ENCODE results near the gene AFMID. TPM values are rescaled to one million over a fixed set of nuclear protein-coding genes. Genes with fewer than 3 reads are reported as not detected.

Gene AFMID
- total RNA-seq, result 32.6 and 34.0 TPM in 2 replicates

GRCh38 chr17:78186692-78187595 is at the start of gene AFMID, which contains the start of gene TK1:
AFMID (plus strand) TSS chr17:78187362; CDS start chr17:78187371, 9 bp downstream.
TK1 (minus strand) TSS chr17:78187052; CDS start chr17:78186994, 58 bp downstream.

GRCh38 chr17:78168242-78168902 is 18.8 kb upstream of the AFMID start, which contains the start of gene SYNGR2:
SYNGR2 (plus strand) TSS chr17:78168581; CDS start chr17:78168617, 36 bp downstream.

GRCh38 chr17:78214016-78214705 is 27.0 kb downstream of the AFMID start, which contains the start of gene BIRC5:
BIRC5 (plus strand) TSS chr17:78214253; CDS start chr17:78214317, 64 bp downstream.

GRCh38 chr17:78230996-78231935 is 44.1 kb downstream of the AFMID start, which contains the start of gene TMEM235:
TMEM235 (plus strand) TSS chr17:78231631; CDS start chr17:78232024, 393 bp downstream.

Other genes with a start within 250 kb of the AFMID start
- 4.0 and 16.0 TPM in 2 replicates for gene TNRC6C, start 228.7 kb upstream of the AFMID start, total RNA-seq
- 40.0 and 49.0 TPM in 2 replicates for gene TMC6, start 58.6 kb upstream of the AFMID start, total RNA-seq
- under 0.01 and 0.16 TPM in 2 replicates for gene TMC8, start 56.6 kb upstream of the AFMID start, total RNA-seq
- not detected in 2 replicates for gene C17orf99, start 41.0 kb upstream of the AFMID start, total RNA-seq
- 26.1 and 63.4 TPM in 2 replicates for gene SYNGR2, start 18.8 kb upstream of the AFMID start, total RNA-seq
- 53.1 and 210 TPM in 2 replicates for gene TK1, start 310 bp upstream of the AFMID start, total RNA-seq
- 36.3 and 92.9 TPM in 2 replicates for gene BIRC5, start 26.9 kb downstream of the AFMID start, total RNA-seq
- gene TMEM235, start 44.3 kb downstream of the AFMID start, total RNA-seq, result 0.16 and 0.25 TPM in 2 replicates
- 24.0 and 68.6 TPM in 2 replicates for gene SOCS3, start 172.7 kb downstream of the AFMID start, total RNA-seq
- gene PGS1, start 191.3 kb downstream of the AFMID start, total RNA-seq, result 36.3 and 51.2 TPM in 2 replicates